ENCODE results near the gene RUNX1.

The RUNX1 gene

DNA sequence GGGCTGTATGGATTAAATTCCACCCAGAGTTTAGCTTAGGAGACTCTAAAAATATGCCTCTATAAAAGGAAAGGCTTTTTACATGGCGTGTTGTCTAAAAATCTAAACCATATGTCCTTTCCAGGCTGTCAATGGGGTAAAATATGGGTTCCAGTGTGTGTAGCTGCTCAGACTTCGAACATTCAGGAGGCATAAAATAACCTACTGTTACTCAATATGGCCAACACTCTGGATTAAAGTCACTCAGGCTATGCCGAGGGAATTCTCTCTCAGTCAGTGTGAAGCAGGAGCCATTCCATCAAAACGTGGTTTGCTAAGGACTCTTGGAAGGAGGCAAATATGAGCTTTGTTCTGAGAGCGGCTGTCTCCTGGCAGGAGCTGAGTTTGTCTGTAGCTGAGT is 135.3 kb downstream of the RUNX1 start:
- no peak for TF ChIP-seq CTCF (IDR thresholded peaks at IDR 0.05; ENCODE audit: low read depth, low read length, missing control alignments)
- DNase-seq (ENCODE audit: low read depth): no peak
- H3K4me3 ChIP-seq (ENCODE audit: low read depth, low read length): no peak overlapping the region

GRCh38 chr21:34912022-34912945 is 136.8 kb downstream of the RUNX1 start:
- DNase-seq (ENCODE audit: low read depth): no peak
- no peak for TF ChIP-seq CTCF (IDR thresholded peaks at IDR 0.05; ENCODE audit: low read depth, low read length, missing control alignments)
- H3K4me3 ChIP-seq (ENCODE audit: low read depth, low read length): no peak overlapping the region

GRCh38 chr21:34911360-34911759 is 137.7 kb downstream of the RUNX1 start:
- H3K4me3 ChIP-seq (ENCODE audit: low read depth, low read length): no peak overlapping the region
- no peak for TF ChIP-seq CTCF (IDR thresholded peaks at IDR 0.05; ENCODE audit: low read depth, low read length, missing control alignments)
- DNase-seq (ENCODE audit: low read depth): no peak

DNA sequence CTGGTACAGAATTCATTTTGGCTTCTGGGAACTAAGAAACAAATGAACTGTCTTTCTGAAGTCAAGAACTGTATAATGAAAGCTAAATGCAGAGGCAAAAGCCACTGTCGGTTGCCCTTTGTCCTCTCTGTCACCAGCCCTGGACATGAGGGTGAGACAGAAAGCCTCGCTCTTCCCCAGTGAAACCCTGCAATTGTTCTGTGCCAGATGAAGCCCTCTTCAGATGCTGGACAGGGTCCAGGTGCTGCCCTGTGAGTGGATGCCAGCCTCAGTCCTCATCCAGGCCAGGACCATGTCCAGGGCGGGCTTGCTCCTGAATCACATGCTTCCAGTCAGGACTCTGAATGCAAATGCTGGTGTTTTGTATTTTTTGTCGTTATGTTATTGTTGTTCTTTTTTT is 138.7 kb downstream of the RUNX1 start:
- DNase-seq (ENCODE audit: low read depth): no peak
- TF ChIP-seq CTCF (IDR thresholded peaks at IDR 0.05; ENCODE audit: low read depth, low read length, missing control alignments): no peak
- H3K4me3 ChIP-seq (ENCODE audit: low read depth, low read length): no peak overlapping the region

DNA sequence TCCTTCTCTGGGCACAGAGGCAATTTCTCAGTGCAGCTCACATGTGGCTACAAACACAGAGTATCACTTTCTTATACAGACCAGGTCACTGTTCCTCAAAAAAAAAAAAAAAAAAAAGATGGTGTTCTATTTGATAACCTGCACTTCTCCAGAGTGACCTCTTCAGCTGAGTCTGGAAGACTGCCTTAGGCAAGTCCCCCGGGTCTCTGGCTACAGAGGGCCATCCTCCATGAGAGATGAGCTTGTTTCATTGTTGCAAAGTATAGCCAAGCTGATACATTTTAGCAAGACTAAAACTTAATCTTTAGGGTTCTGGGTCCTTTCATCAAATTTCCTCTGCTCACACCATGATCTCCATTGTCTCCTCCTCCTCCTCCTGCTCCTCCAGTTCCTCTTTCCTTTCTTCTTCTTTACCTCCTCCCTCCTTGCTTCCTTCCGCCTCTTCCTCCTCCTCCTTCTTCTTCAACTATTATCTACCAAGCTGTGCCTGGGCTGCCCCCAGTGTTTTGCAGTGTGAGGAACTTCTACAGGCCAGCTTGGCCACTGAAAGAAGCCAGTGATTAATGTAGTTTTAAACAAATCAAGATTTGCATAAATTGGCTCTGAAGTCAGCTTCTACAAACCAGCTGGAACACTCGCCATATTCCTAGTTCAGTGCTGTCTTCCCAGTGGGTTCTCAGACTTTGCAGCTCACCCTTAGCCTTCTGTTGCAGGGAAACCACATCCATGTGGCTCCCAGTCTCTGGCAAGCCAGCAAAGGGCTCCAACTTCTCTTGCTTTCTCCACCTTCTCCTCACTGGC is 139.4 kb downstream of the RUNX1 start:
- H3K4me3 ChIP-seq (ENCODE audit: low read depth, low read length): no peak overlapping the region
- TF ChIP-seq CTCF (IDR thresholded peaks at IDR 0.05; ENCODE audit: low read depth, low read length, missing control alignments): no peak
- no peak for DNase-seq (ENCODE audit: low read depth)

GRCh38 chr21:34908419-34909055 is 140.6 kb downstream of the RUNX1 start:
- no peak for TF ChIP-seq CTCF (IDR thresholded peaks at IDR 0.05; ENCODE audit: low read depth, low read length, missing control alignments)
- H3K4me3 ChIP-seq (ENCODE audit: low read depth, low read length): no peak overlapping the region
- DNase-seq (ENCODE audit: low read depth): no peak

Data from GM12864 (cell line).